Inferior parietal cortex (tissue), 1 donor: Measurements from ENCODE around the gene FRG2B.
"Not testable (repeated sequence)": the region's sequence is repeated elsewhere in the genome, so short reads cannot be mapped to it uniquely, and the experiment has no call there.

Source experiments
- DNase-seq: peaks from one replicate; pipeline ENCODE4 v3.0.0-alpha.2; 2016; ENCODE audit errors: extremely low spot score

The FRG2B gene

GRCh38 chr10:133626695-133627094, at the start of gene FRG2B:
TSS of gene FRG2B (minus strand) at chr10:133626795. CDS start at chr10:133626742, 53 bp downstream.
- not testable (repeated sequence) for DNase-seq

DNA sequence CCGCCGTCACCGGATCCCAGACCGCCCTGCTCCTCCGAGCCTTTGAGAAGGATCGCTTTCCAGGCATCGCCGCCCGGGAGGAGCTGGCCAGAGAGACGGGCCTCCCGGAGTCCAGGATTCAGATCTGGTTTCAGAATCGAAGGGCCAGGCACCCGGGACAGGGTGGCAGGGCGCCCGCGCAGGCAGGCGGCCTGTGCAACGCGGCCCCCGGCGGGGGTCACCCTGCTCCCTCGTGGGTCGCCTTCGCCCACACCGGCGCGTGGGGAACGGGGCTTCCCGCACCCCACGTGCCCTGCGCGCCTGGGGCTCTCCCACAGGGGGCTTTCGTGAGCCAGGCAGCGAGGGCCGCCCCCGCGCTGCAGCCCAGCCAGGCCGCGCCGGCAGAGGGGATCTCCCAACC, 40.9 kb upstream of the FRG2B start:
- DNase-seq, result not testable (repeated sequence)

- DNase-seq, result not testable (repeated sequence)
Observed at GRCh38 chr10:133663544-133664160, 37.1 kb upstream of the FRG2B start.

GRCh38 chr10:133661122-133661521, 34.5 kb upstream of the FRG2B start:
- DNase-seq, result not testable (repeated sequence)

DNA sequence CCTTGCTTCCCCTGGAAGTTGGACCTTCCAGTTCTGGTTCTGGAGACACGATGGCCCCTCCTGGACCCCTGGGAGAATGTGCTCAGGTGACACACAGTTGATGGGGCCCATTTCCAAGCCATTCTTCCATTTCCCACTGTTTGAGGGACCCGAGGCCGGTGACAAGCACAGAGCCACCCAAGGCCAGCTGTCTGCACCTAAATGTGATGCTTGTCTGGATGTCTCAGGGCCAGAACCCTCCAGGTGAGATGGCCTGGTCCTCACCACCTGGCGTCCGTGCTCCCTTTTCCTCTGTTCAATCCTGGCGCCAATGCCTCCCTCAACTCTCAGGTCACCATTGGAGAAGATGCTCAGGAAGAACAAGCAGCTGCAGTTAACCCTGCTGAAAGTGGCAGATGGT, 33.9 kb upstream of the FRG2B start:
- DNase-seq, result not testable (repeated sequence)

DNA sequence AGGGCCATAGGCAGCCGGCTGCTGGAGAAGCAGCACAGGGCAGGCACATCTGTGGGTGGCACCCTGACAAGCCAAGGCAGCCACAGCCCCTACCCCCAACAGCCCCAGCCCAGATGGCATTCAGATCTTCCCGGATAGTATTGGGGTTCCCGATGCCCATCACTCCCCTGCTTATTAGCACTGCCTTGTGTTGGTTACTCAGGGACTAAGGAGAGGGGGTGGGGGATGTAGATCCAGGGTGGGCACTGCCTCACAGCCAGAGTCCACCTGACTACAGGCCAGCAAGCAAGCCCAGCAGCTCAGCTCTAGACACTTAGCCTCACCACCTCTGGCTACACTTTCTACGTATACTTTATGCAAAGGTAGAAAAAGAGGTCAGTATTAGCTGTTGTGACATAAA, 30.7 kb upstream of the FRG2B start:
- not testable (repeated sequence) for DNase-seq

DNA sequence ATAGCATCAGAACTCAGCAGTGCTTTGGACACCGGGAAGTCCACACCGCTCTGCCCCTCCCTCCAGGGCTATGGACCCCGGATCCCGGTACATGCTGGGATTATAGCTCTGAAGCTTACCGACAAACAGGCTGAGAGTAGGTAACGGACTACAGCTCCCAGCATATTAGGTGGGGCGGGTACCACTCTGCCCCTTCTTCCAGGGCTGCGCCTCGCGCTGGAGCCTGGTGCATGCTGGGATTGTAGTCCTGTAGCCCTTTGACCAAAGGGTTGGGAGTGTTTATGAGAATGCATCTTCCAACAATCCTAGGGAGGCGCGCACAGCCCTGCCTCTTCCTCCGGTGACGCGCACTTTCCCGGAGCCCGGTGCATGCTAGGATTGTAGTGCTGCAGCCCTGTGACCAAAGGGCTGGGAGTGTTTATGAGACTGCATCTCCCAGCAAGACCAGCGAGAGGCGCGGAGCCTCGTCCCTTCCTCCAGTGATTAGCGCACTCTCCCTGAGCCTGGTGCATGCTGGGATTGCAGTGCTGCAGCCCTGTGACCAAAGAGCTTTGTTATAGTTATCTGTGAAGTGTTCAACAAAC, 22.4 kb upstream of the FRG2B start:
- not testable (repeated sequence) for DNase-seq

DNA sequence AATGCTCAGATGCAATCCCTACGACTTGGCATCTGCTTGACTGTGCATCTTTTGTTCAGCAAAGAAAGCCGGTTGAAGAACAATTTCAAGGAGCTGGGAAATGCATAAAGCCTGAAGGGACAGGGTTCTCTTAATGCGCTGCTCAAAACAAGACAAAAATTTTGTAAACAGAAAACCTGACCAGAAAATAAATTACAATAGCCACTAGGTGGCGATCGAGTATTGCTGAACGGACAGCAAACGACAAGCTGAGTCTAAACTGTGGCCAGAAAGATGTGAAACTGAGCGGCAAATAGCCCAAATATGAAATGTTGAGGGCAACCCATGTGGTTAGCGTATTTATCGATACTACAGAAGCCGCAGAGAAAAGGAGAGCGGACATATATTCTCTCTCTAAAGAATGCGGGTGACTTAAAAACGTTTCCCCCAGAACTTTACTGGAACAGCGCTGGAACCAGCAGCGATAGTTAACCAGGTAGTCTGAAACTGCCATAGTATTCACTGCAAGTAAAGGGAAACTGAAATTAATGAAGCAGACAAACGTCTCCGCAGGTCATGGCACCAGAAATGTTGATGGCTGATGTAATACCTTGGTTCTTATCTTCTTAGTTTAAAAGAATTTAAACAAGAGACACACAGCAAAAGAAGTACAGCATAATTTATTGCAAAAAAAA, 20.6 kb upstream of the FRG2B start:
- DNase-seq, result not testable (repeated sequence)

- DNase-seq, result not testable (repeated sequence)
Observed at GRCh38 chr10:133637846-133638235, 11.2 kb upstream of the FRG2B start.

- not testable (repeated sequence) for DNase-seq
Observed at GRCh38 chr10:133637202-133637845, 10.7 kb upstream of the FRG2B start.

DNA sequence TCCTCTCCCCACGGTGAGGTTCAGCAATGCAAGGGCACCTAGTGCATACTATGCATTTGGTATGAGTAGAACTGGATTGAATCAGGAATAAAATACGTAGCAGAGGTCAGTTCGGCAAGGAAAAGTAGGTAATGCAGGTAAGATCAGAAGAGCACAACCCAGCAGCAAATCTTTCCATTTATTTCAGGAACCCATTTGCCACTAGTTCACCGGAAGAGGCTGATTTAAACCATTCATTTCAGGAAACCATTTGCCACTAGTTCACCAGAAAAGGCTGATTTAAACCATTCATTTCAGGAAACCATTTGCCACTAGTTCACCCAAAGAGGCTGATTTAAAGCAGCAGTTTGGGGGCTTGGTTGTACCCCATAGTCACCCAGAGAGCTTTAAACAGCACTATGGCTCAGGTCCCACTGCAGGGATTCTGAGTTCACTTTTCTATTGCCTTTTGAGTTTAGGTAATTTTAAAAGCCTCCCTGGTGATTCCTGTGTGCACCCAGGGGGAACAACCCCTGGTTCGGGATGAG, 4.2 kb upstream of the FRG2B start:
- DNase-seq, result not testable (repeated sequence)

DNA sequence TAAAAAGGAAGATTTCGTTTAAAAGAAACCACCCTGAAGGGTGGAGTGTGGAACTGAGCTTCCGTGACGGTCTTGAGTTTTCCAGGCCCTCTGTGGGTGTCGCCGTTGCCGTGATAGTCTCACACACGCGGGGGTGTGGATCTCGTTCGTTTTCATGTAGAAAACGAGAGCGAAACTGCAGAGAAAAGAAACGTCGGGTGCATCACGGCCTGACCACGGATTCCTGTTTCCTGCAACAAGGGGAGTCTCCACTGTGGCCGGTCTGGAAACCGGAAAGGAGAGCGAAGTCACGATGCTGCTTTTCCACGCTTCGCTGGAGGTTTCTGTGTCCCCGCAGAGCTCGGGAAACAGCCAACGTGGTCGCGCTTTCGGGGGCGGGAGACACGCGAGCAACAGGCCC, 4.1 kb downstream of the FRG2B start:
- not testable (repeated sequence) for DNase-seq

- DNase-seq, result no peak
Observed at GRCh38 chr10:133618851-133619250, 7.7 kb downstream of the FRG2B start.

DNA sequence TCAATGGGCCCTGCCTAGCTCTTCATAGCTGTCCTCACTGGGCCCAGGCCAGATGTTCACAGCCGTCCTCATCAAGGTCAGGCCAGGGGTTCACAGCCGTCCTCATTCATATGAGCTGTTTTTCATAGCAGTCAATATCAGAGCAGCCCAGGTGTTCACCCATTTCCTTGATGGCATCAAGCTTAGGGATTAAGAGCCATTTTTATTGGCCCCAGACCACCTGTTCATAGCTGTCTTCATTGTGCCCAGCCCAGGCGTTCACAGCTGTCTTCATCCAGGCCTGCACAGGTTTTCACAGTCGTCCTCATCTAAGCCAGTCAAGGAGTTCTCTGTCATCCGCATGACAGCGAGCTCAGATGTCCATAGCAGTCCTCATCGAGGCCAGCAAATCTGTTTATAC, 9.4 kb downstream of the FRG2B start:
- DNase-seq, result no peak

GRCh38 chr10:133616371-133617130, 10.0 kb downstream of the FRG2B start:
- no peak for DNase-seq

DNA sequence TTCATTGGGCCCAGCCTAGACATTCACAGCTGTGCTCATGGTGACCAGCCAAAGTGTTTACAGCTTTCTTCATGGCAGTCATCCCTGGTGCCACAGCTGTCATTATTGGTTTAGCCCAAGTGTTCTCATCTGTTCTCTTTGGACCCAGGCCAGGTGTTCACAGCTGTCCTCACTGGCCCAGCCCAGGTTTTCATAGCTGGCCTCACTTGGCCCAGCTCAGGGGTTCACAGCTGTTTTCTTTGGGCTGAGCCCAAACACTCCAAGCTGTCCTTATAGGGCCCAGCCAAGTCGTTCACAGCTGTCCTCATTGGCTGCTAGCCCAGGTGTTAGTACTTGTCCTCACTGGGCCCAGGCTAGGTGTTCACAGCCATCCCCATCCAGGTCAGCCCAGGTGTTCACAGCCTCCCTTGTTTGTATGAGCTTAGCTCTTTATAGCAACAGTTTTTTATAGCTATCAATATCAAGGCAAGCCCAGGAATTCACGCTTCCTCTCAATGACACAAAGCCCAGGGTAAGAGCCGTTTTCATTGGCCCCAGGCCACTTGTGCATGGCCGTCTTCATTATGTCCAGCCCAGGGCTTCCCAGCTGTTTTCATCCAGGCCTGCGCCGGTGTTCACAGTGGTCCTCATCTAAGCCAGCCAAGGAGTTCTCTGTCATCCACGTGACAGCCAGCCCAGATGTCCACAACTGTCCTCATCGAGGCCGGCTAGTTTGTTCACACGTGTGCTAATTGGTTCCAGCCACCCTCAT, 11.6 kb downstream of the FRG2B start:
- DNase-seq, result no peak

DNA sequence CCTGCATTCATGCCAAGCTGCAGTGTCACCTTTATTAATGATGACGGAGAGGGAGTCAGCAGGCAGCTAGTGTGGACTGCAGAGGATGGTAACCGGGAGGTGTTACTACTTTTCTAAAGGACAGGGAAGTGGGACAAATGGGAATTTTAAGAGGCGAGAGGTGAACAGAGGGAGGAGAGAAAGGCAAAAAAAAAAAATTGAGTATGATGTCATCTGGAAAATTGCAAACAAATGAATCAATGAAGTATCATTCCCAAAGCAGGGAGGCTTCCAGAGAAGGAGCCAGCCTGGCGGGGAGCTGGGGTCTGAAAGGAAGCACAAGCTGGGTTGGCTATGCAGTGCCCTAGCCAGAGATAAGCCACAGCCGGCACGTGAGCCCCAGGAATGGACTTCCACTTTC, 12.9 kb downstream of the FRG2B start:
- no peak for DNase-seq

GRCh38 chr10:133611079-133611478, 15.5 kb downstream of the FRG2B start:
- DNase-seq, result no peak

DNA sequence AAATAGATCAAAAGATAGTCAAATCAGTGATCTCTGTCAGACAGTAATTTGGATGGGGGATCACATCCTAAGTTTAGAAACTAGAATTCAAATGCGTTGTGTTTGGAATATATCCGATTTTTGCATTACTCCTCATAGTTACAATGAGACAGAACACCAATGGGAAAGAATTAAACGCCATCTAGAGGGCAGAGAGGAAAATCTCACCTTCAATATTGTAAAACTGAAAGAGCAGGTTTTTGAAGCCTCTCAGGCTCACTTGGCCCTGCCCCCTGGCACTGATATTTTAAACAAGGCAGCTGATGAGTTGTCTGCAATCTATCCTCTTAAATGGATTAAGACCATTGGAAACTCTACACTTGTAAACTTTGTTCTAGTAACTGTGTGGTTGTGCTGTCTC, 17.7 kb downstream of the FRG2B start:
- DNase-seq, result peak; percentile 72

- not testable (repeated sequence) for DNase-seq
Observed at GRCh38 chr10:133603434-133603833, 23.2 kb downstream of the FRG2B start.

- no peak for DNase-seq
Observed at GRCh38 chr10:133600657-133601056, 25.9 kb downstream of the FRG2B start.
